ENCODE measurements around the gene PERM1. TPM values are rescaled to one million over a fixed set of nuclear protein-coding genes. Genes with fewer than 3 reads are reported as not detected.

The PERM1 gene
- total and polyA plus RNA-seq, 9 of the 15 experiments (the other 6 are each of a cell fraction or from before 2014, with no cell fraction given), result not detected

DNA sequence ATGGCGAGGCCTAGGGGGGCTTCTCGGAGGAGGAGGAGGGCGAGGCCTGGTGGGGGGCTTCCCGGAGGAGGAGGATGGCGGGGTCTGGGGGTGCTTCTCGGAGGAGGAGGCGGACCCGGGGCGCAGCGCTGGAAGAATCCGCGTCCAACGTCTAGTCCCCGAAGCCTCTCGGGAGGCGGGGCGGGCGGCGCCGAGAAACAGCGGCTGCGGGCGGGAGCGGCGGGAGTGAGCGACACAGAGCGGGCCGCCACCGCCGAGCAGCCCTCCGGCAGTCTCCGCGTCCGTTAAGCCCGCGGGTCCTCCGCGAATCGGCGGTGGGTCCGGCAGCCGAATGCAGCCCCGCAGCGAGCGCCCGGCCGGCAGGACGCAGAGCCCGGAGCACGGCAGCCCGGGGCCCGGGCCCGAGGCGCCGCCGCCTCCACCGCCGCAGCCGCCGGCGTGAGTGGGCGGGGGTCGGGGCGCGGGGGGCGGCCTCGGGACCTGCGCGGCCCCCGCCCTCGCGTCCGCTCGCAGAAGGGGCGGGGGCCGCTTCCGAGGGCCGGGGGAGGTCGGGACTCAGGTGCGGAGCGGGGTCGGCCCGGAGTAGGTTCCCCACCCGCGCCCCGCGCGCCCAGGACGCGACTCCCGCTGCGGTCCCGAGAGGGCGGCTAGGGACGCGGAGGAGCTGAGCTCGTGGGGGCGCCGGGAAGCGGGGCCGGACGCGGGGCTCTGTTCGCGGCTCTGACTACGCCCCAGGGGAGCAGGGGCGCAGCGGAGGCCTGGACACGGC lies 21.3 kb downstream of the PERM1 start, which contains the start of gene KLHL17 (continued):
- TF ChIP-seq, protein P1, sequence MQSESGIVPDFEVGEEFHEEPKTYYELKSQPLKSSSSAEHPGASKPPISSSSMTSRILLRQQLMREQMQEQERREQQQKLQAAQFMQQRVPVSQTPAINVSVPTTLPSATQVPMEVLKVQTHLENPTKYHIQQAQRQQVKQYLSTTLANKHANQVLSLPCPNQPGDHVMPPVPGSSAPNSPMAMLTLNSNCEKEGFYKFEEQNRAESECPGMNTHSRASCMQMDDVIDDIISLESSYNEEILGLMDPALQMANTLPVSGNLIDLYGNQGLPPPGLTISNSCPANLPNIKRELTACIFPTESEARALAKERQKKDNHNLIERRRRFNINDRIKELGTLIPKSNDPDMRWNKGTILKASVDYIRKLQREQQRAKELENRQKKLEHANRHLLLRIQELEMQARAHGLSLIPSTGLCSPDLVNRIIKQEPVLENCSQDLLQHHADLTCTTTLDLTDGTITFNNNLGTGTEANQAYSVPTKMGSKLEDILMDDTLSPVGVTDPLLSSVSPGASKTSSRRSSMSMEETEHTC (IDR thresholded peaks at IDR 0.05), result no peak
- TF ChIP-seq TEAD4 (IDR thresholded peaks at IDR 0.05; ENCODE audit: low read length) (no peak), TEAD4 (CRISPR knock-in tag; IDR thresholded peaks at IDR 0.05; ENCODE audit: borderline replicate concordance) (no peak), PPARD (CRISPR knock-in tag; IDR thresholded peaks at IDR 0.05) (no peak), ZNF140 (CRISPR knock-in tag; IDR thresholded peaks at IDR 0.05) (no peak), POLR2G (IDR thresholded peaks at IDR 0.05; ENCODE audit: low read depth, low read length) (peak; percentile 74), DMBX1 (CRISPR knock-in tag; IDR thresholded peaks at IDR 0.05; ENCODE audit: borderline replicate concordance) (peak; percentile 71; the same call in 1 of the 2 replicates), TAF15 (IDR thresholded peaks at IDR 0.05; ENCODE audit: low read depth, low read length) (no peak), ZNF121 (CRISPR knock-in tag; conservative IDR thresholded peaks at IDR 0.05) (no peak), CCNT2 (IDR thresholded peaks at IDR 0.05; ENCODE audit: borderline replicate concordance, extremely low read depth, insufficient read length, low read depth, low read length) (peak; percentile 55), ZNF232 (CRISPR knock-in tag; IDR thresholded peaks at IDR 0.05) (no peak), SMARCC2 (IDR thresholded peaks at IDR 0.05; ENCODE audit: low read depth) (no peak), ZKSCAN1 (IDR thresholded peaks at IDR 0.05; ENCODE audit: low read depth, low read length) (no peak), ZNF766 (CRISPR knock-in tag; conservative IDR thresholded peaks at IDR 0.05) (no peak)
- TF ChIP-seq, protein P2, sequence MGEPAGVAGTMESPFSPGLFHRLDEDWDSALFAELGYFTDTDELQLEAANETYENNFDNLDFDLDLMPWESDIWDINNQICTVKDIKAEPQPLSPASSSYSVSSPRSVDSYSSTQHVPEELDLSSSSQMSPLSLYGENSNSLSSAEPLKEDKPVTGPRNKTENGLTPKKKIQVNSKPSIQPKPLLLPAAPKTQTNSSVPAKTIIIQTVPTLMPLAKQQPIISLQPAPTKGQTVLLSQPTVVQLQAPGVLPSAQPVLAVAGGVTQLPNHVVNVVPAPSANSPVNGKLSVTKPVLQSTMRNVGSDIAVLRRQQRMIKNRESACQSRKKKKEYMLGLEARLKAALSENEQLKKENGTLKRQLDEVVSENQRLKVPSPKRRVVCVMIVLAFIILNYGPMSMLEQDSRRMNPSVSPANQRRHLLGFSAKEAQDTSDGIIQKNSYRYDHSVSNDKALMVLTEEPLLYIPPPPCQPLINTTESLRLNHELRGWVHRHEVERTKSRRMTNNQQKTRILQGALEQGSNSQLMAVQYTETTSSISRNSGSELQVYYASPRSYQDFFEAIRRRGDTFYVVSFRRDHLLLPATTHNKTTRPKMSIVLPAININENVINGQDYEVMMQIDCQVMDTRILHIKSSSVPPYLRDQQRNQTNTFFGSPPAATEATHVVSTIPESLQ (CRISPR knock-in tag; IDR thresholded peaks at IDR 0.05), result no peak
- TF ChIP-seq, protein P3, sequence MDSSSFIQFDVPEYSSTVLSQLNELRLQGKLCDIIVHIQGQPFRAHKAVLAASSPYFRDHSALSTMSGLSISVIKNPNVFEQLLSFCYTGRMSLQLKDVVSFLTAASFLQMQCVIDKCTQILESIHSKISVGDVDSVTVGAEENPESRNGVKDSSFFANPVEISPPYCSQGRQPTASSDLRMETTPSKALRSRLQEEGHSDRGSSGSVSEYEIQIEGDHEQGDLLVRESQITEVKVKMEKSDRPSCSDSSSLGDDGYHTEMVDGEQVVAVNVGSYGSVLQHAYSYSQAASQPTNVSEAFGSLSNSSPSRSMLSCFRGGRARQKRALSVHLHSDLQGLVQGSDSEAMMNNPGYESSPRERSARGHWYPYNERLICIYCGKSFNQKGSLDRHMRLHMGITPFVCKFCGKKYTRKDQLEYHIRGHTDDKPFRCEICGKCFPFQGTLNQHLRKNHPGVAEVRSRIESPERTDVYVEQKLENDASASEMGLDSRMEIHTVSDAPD (CRISPR knock-in tag; IDR thresholded peaks at IDR 0.05), result no peak
- TF ChIP-seq, protein P4, sequence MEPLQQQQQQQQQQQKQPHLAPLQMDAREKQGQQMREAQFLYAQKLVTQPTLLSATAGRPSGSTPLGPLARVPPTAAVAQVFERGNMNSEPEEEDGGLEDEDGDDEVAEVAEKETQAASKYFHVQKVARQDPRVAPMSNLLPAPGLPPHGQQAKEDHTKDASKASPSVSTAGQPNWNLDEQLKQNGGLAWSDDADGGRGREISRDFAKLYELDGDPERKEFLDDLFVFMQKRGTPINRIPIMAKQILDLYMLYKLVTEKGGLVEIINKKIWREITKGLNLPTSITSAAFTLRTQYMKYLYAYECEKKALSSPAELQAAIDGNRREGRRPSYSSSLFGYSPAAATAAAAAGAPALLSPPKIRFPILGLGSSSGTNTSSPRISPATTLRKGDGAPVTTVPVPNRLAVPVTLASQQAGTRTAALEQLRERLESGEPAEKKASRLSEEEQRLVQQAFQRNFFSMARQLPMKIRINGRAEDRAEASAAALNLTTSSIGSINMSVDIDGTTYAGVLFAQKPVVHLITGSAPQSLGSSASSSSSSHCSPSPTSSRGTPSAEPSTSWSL (CRISPR knock-in tag; IDR thresholded peaks at IDR 0.05; ENCODE audit: borderline replicate concordance), result no peak
- TF ChIP-seq, protein P5, sequence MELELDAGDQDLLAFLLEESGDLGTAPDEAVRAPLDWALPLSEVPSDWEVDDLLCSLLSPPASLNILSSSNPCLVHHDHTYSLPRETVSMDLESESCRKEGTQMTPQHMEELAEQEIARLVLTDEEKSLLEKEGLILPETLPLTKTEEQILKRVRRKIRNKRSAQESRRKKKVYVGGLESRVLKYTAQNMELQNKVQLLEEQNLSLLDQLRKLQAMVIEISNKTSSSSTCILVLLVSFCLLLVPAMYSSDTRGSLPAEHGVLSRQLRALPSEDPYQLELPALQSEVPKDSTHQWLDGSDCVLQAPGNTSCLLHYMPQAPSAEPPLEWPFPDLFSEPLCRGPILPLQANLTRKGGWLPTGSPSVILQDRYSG (tag; conservative IDR thresholded peaks at IDR 0.05; ENCODE audit: low read depth), result no peak

All from K562 (cell line).